OCI-LY7 (cell line): ENCODE data around the gene CYP27C1. TPM values are rescaled to one million over a fixed set of nuclear protein-coding genes. Genes with fewer than 3 reads are reported as not detected.
"Not testable (repeated sequence)": the region's sequence is repeated elsewhere in the genome, so short reads cannot be mapped to it uniquely, and the experiment has no call there.

Experiments
- BruUV-seq: library from RNA; stranded (reverse); fragments of 400-500 nt; replicated peaks from 2 replicates; lab custom pipeline; 2021; lab: Mats Ljungman, UMichigan
- CTCF ChIA-PET: fragments of 300-600 bp; sonication (Branson Sonifier 250); formaldehyde crosslinking; loops from one replicate; lab custom pipeline; 2022; ENCODE audit warnings: antibody characterized with exemption; ENCODE audit not compliant: unreplicated experiment; lab: Charles Lee
- POLR2A ChIA-PET: fragments of 300-600 bp; sonication (Branson Sonifier 250); formaldehyde crosslinking; loops from one replicate; lab custom pipeline; 2022; ENCODE audit warnings: antibody characterized with exemption; lab: Charles Lee
- DNase-seq: peaks from one replicate; pipeline ENCODE4 v3.0.0-alpha.2; 2015; ENCODE audit warnings: low spot score
- H2AFZ ChIP-seq: fragments of 200-600 bp; sonication (generic), shearing (Covaris generic); 2 replicates; pipeline ENCODE4 v1.6.1; 2014; ENCODE audit warnings: mild to moderate bottlenecking, antibody characterized with exemption, low read length, moderate library complexity
- H3K27ac ChIP-seq: fragments of 200-600 bp; sonication (generic); 2 replicates; pipeline ENCODE4 v1.5.1; 2014; ENCODE audit warnings: mixed run types, low read depth, mild to moderate bottlenecking, moderate library complexity, low read length, inconsistent platforms; ENCODE audit not compliant: poor library complexity, severe bottlenecking
- H3K36me3 ChIP-seq: fragments of 200-600 bp; sonication (generic); 2 replicates; pipeline ENCODE4 v1.6.1; 2014; ENCODE audit warnings: mild to moderate bottlenecking, antibody characterized with exemption, low read length, moderate library complexity, mixed read lengths; ENCODE audit not compliant: insufficient read depth
- H3K4me1 ChIP-seq: fragments of 200-600 bp; sonication (generic); 2 replicates; pipeline ENCODE4 v1.5.1; 2014; ENCODE audit warnings: mild to moderate bottlenecking, low read length; ENCODE audit not compliant: insufficient read depth, poor library complexity, severe bottlenecking
- H3K4me2 ChIP-seq: fragments of 200-600 bp; sonication (generic); 2 replicates; pipeline ENCODE4 v1.6.1; 2014; ENCODE audit warnings: mild to moderate bottlenecking, low read length
- H3K4me3 ChIP-seq: fragments of 200-600 bp; sonication (generic); 2 replicates; pipeline ENCODE4 v1.5.1; 2014; ENCODE audit warnings: mild to moderate bottlenecking, low read depth, low read length; ENCODE audit not compliant: poor library complexity, severe bottlenecking
- H3K79me2 ChIP-seq: fragments of 200-600 bp; sonication (generic); 2 replicates; pipeline ENCODE4 v1.6.1; 2016; ENCODE audit warnings: low read depth, mild to moderate bottlenecking, low read length, moderate library complexity, mixed read lengths; ENCODE audit not compliant: insufficient read depth
- H3K9me2 ChIP-seq: fragments of 200-600 bp; sonication (generic); 2 replicates; pipeline ENCODE4 v1.6.1; 2016; ENCODE audit warnings: mild to moderate bottlenecking, low read length, mixed read lengths; ENCODE audit not compliant: insufficient read depth
- H3K9me3 ChIP-seq: fragments of 200-600 bp; sonication (generic); 2 replicates; pipeline ENCODE4 v1.6.1; 2014; ENCODE audit warnings: mild to moderate bottlenecking, mixed run types, low read length, mixed read lengths
- H4K20me1 ChIP-seq: fragments of 200-600 bp; sonication (generic); 2 replicates; pipeline ENCODE4 v1.6.1; 2014; ENCODE audit warnings: mild to moderate bottlenecking, antibody characterized with exemption, low read length, moderate library complexity, mixed read lengths; ENCODE audit not compliant: insufficient read depth
- CTCF ChIP-seq: fragments of 200-600 bp; sonication (generic); conservative IDR thresholded peaks from 2 replicates; pipeline ENCODE4 v1.5.1; 2014; ENCODE audit warnings: mild to moderate bottlenecking, antibody characterized with exemption, low read length, moderate library complexity, mixed read lengths
- EZH2phosphoT487 ChIP-seq: fragments of 200-600 bp; sonication (generic); IDR thresholded peaks from 2 replicates; pipeline ENCODE4 v1.6.1; 2018; ENCODE audit warnings: low read depth, borderline replicate concordance, mild to moderate bottlenecking, mixed run types, antibody characterized with exemption, low read length, moderate library complexity, mixed read lengths
- intact Hi-C: fragments of 100-400 bp; cut with micrococcal nuclease; formaldehyde crosslinking; loops from one replicate; pipeline ENCODE4 v1.10.0; 2022; ENCODE audit not compliant: unreplicated experiment
- total RNA-seq, 2 experiments: library from RNA; depleted of rRNA in 1 of 2; stranded (reverse); fragments of >200 nt in 1 of 2; shearing (Covaris generic) in 1 of 2; gene quantifications; 2 replicates each; pipeline ENCODE4 v1.2.3, GENCODE V29; 2014 to 2022

The CYP27C1 gene
- total RNA-seq, 2 experiments from 2014 or later: not detected

- CTCF ChIA-PET: no interaction called here
- Histone ChIP-seq H3K9me3 (no peaks in the 10 kb centered on the region), H2AFZ (no peak overlapping the region), H3K4me3 (no peak overlapping the region), H4K20me1 (no peaks in the 10 kb centered on the region), H3K27ac (no peak overlapping the region), H3K9me2 (no peaks in the 10 kb centered on the region), H3K79me2 (no peaks in the 10 kb centered on the region), H3K4me2 (no peak overlapping the region), H3K36me3 (peaks cover 44% of the 10 kb centered on the region), H3K4me1 (no peaks in the 10 kb centered on the region)
- POLR2A ChIA-PET: no interaction called here
- BruUV-seq: no TSS peak
- TF ChIP-seq EZH2phosphoT487: no peak
- no peak for TF ChIP-seq CTCF
- intact Hi-C loops: no loop called here
- no peak for DNase-seq
Observed at GRCh38 chr2:127255721-127256120, 35.6 kb upstream of the CYP27C1 start.

- POLR2A ChIA-PET: no interaction called here
- Histone ChIP-seq H2AFZ (no peak overlapping the region), H3K27ac (no peak overlapping the region), H3K4me2 (no peak overlapping the region), H3K79me2 (no peaks in the 10 kb centered on the region), H3K4me3 (no peak overlapping the region), H3K9me2 (no peaks in the 10 kb centered on the region), H3K9me3 (no peaks in the 10 kb centered on the region), H3K36me3 (peaks cover 38% of the 10 kb centered on the region), H3K4me1 (no peaks in the 10 kb centered on the region), H4K20me1 (no peaks in the 10 kb centered on the region)
- intact Hi-C loops: no loop called here
- no TSS peak for BruUV-seq
- TF ChIP-seq EZH2phosphoT487: no peak
- no peak for TF ChIP-seq CTCF
- CTCF ChIA-PET: no interaction called here
- DNase-seq: no peak
Observed at GRCh38 chr2:127255146-127255545, 35.0 kb upstream of the CYP27C1 start.

GRCh38 chr2:127254386-127254981 lies 34.4 kb upstream of the CYP27C1 start:
- no peak overlapping the region for H3K4me2 ChIP-seq
- H2AFZ ChIP-seq: no peak overlapping the region
- no peak overlapping the region for H3K4me3 ChIP-seq
- H3K4me1 ChIP-seq: no peaks in the 10 kb centered on the region
- intact Hi-C loops: no loop called here
- H3K79me2 ChIP-seq: no peaks in the 10 kb centered on the region
- no peaks in the 10 kb centered on the region for H3K9me3 ChIP-seq
- POLR2A ChIA-PET: no interaction called here
- BruUV-seq: no TSS peak
- CTCF ChIA-PET: no interaction called here
- H3K9me2 ChIP-seq: no peaks in the 10 kb centered on the region
- peaks cover 31% of the 10 kb centered on the region for H3K36me3 ChIP-seq
- H4K20me1 ChIP-seq: no peaks in the 10 kb centered on the region
- no peak for DNase-seq
- no peak for TF ChIP-seq EZH2phosphoT487
- no peak for TF ChIP-seq CTCF
- no peak overlapping the region for H3K27ac ChIP-seq

GRCh38 chr2:127241184-127241583 lies 21.1 kb upstream of the CYP27C1 start:
- BruUV-seq, H3K36me3 ChIP-seq, H3K27ac ChIP-seq, H3K4me3 ChIP-seq, H2AFZ ChIP-seq, H4K20me1 ChIP-seq, intact Hi-C loops, POLR2A ChIA-PET, DNase-seq, H3K9me2 ChIP-seq, H3K4me1 ChIP-seq, H3K4me2 ChIP-seq, H3K79me2 ChIP-seq, CTCF ChIA-PET, H3K9me3 ChIP-seq: not testable (repeated sequence)
